C4-2B (cell line): Measurements from ENCODE around the gene ARHGAP31.

Experiments used
- CTCF ChIP-seq: fragments of 450-650 bp; conservative IDR thresholded peaks from 2 replicates; pipeline ENCODE4 v1.5.1; 2017; ENCODE audit warnings: mild to moderate bottlenecking
- ZFX ChIP-seq: fragments of 450-650 bp; IDR thresholded peaks from 2 replicates; pipeline ENCODE4 v1.6.1; 2017

GRCh38 chr3:119315600-119316312 is 21.6 kb downstream of the ARHGAP31 start:
- TF ChIP-seq CTCF: no peak
- no peak for TF ChIP-seq ZFX
